ENCODE results near the gene ENTR1. TPM values are rescaled to one million over a fixed set of nuclear protein-coding genes. Genes with fewer than 3 reads are reported as not detected.

Gene ENTR1
- total and polyA plus RNA-seq, 12 donors: 11.5 to 26.9 (median 15.8) TPM

- Histone ChIP-seq H3K36me3 (peaks cover 7 to 90% (median 41%) of the 10 kb centered on the region in 9 donors), H3K27me3 (no peaks in the 10 kb centered on the region), H3K27ac (no peak overlapping the region), H3K4me3 (no peak overlapping the region), H3K9me3 (no peaks in the 10 kb centered on the region), H3K4me1 (no peaks in the 10 kb centered on the region)
- intact Hi-C loops (cut with DNase I): no loop called here
- TF ChIP-seq CTCF (IDR thresholded peaks at IDR 0.05): no peak
- WGBS, 2 donors: 91% methylated on average over 27 of the region's 27 CpGs
- ATAC-seq: no peak
- no peak for DNase-seq
These were observed 14.4 kb upstream of the ENTR1 start for GRCh38 chr9:136424750-136425362.

GRCh38 chr9:136423432-136424146 lies 13.2 kb upstream of the ENTR1 start:
- H3K27ac ChIP-seq: no peak overlapping the region
- H3K36me3 ChIP-seq: peaks cover 4 to 90% (median 51%) of the 10 kb centered on the region in 9 donors
- no peaks in the 10 kb centered on the region for H3K9me3 ChIP-seq
- H3K4me3 ChIP-seq: no peak overlapping the region
- no peak for TF ChIP-seq CTCF (IDR thresholded peaks at IDR 0.05)
- 97 to 98% methylated on average over 43 of the region's 43 CpGs for WGBS, 2 donors
- DNase-seq: no peak
- no peak for ATAC-seq
- H3K4me1 ChIP-seq: no peaks in the 10 kb centered on the region
- intact Hi-C loops (cut with DNase I): no loop called here
- no peaks in the 10 kb centered on the region for H3K27me3 ChIP-seq

- H3K9me3 ChIP-seq: no peaks in the 10 kb centered on the region
- H3K27me3 ChIP-seq: no peaks in the 10 kb centered on the region
- no peaks in the 10 kb centered on the region for H3K4me1 ChIP-seq
- ATAC-seq (no peak), DNase-seq (no peak)
- 94 to 95% methylated on average over 26 of the region's 26 CpGs for WGBS, 2 donors
- peaks cover 4 to 90% (median 58%) of the 10 kb centered on the region in 9 donors for H3K36me3 ChIP-seq
- H3K4me3 ChIP-seq: no peak overlapping the region
- intact Hi-C loops (cut with DNase I): no loop called here
- no peak overlapping the region for H3K27ac ChIP-seq
- TF ChIP-seq CTCF (IDR thresholded peaks at IDR 0.05): no peak
These were observed 12.5 kb upstream of the ENTR1 start for GRCh38 chr9:136422876-136423275.

GRCh38 chr9:136421791-136422190 lies 11.4 kb upstream of the ENTR1 start:
- no peak overlapping the region for H3K4me3 ChIP-seq
- no peak for TF ChIP-seq CTCF (IDR thresholded peaks at IDR 0.05)
- no peaks in the 10 kb centered on the region for H3K4me1 ChIP-seq
- H3K27ac ChIP-seq: no peak overlapping the region
- peaks cover 4 to 95% (median 69%) of the 10 kb centered on the region in 9 donors for H3K36me3 ChIP-seq
- no peaks in the 10 kb centered on the region for H3K9me3 ChIP-seq
- intact Hi-C loops (cut with DNase I): no loop called here
- DNase-seq (no peak), ATAC-seq (no peak)
- H3K27me3 ChIP-seq: no peaks in the 10 kb centered on the region
- WGBS, 2 donors: 90 to 93% methylated on average over 21 of the region's 21 CpGs

Measured in heart right ventricle (tissue), 16 donors.